ENCODE results near the gene ATXN7L1. TPM values are rescaled to one million over a fixed set of nuclear protein-coding genes. Genes with fewer than 3 reads are reported as not detected.

Gene ATXN7L1
- total RNA-seq, 4 donors from 2014 or later = 8.0 to 14.1 (median 10.6) TPM

DNA sequence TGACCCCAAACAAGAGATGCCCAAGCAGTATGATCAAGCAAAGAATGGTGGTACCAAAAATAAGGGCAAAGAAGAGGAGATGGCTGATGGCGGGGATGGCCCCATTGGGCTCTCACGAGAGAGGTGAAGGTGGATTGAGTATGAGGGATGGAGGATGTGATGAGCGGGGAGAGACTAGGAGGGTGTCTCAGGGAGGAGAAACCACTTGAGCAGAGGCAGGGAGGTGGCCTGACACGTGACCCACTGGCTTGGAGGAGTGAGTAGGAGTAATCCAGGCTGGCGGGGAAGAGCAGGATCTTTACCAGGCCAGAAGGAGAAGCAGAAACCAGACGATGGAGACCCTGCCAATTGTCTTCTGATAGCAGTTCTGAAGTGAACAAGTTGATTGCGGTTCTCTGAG lies 33.3 kb upstream of the ATXN7L1 start:
- no peak for DNase-seq
- WGBS, 2 donors = 91 to 92% methylated on average over 7 of the region's 7 CpGs
- no peak overlapping the region for H3K27ac ChIP-seq
- H3K27me3 ChIP-seq = no peaks in the 10 kb centered on the region
- TF ChIP-seq, protein P1, sequence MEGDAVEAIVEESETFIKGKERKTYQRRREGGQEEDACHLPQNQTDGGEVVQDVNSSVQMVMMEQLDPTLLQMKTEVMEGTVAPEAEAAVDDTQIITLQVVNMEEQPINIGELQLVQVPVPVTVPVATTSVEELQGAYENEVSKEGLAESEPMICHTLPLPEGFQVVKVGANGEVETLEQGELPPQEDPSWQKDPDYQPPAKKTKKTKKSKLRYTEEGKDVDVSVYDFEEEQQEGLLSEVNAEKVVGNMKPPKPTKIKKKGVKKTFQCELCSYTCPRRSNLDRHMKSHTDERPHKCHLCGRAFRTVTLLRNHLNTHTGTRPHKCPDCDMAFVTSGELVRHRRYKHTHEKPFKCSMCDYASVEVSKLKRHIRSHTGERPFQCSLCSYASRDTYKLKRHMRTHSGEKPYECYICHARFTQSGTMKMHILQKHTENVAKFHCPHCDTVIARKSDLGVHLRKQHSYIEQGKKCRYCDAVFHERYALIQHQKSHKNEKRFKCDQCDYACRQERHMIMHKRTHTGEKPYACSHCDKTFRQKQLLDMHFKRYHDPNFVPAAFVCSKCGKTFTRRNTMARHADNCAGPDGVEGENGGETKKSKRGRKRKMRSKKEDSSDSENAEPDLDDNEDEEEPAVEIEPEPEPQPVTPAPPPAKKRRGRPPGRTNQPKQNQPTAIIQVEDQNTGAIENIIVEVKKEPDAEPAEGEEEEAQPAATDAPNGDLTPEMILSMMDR (IDR thresholded peaks at IDR 0.05) = no peak
- no peak for TF ChIP-seq POLR2A (IDR thresholded peaks at IDR 0.05)
- H3K9me3 ChIP-seq = no peaks in the 10 kb centered on the region
- no peaks in the 10 kb centered on the region for H3K4me1 ChIP-seq
- peaks cover 0 to 16% (median 0%) of the 10 kb centered on the region in 3 donors for H3K36me3 ChIP-seq
- intact Hi-C loops (cut with DNase I) = no loop called here
- no peak overlapping the region for H3K4me3 ChIP-seq

DNA sequence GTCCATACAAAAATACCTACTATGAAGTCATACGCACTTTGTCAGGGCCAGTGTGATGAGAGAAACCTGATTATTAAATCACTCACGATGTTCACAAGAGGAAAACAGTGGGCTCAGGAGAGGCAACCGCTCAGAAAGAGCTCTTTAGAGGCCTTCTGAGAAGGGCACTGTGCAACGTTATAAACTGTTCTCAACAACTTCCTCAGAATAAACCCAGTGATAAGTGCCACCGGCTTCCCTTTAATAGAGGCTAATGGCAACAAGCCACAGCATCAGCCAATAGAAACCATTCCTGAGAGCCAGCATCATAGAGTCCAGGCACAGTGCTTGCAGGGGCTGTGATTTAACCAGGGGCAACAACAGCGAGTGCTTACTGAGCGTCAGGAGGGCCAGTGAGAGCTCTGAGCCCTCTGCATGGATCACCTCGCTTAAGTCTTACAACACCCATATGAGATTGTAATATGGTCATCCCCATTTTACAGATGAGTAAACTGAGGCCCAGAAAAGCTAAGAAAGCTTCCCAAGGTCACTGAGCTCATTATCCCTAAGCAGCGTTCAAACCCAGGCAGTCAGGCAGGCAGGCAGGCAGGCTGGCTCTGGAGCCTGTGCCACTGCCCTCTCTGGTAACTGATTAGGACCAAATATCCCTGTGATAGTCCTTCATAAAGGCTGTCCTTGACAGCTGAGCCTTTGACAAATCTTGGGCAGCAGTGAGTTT lies 30.9 kb upstream of the ATXN7L1 start:
- 72 to 80% methylated on average over 8 to 9 of the region's 9 CpGs for WGBS, 2 donors
- intact Hi-C loops (cut with DNase I) = no loop called here
- H3K4me3 ChIP-seq = no peak overlapping the region
- no peaks in the 10 kb centered on the region for H3K4me1 ChIP-seq
- no peaks in the 10 kb centered on the region for H3K9me3 ChIP-seq
- H3K27ac ChIP-seq = no peak overlapping the region
- no peaks in the 10 kb centered on the region for H3K27me3 ChIP-seq
- H3K36me3 ChIP-seq = peaks cover 0 to 12% (median 0%) of the 10 kb centered on the region in 3 donors
- no peak for DNase-seq
- TF ChIP-seq, protein P1 (IDR thresholded peaks at IDR 0.05) = no peak
- TF ChIP-seq POLR2A (IDR thresholded peaks at IDR 0.05) = no peak

DNA sequence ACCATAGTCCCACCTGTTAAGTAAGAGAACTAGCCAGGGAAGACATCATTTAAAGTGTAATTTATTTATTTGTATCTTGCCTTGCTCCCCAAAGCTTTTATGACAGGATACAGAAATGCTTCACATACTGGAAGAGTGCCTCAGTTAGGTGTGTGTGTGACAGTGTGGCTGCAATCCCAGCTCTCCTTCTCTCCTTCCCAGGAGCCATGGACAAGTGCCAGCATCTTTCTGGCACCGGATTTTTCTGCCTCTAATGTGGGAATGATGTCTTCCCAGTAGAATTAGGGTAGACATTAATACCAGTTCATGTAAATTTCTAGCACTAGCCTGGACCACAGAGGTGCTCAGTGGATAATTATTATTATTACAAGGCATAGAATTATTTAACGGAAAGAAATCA lies 30.3 kb upstream of the ATXN7L1 start:
- Histone ChIP-seq H3K4me3 (no peak overlapping the region), H3K9me3 (no peaks in the 10 kb centered on the region), H3K4me1 (no peaks in the 10 kb centered on the region), H3K27me3 (no peaks in the 10 kb centered on the region), H3K36me3 (peaks cover 0 to 7% (median 0%) of the 10 kb centered on the region in 3 donors), H3K27ac (no peak overlapping the region)
- TF ChIP-seq, protein P1 (IDR thresholded peaks at IDR 0.05) = no peak
- no peak for TF ChIP-seq POLR2A (IDR thresholded peaks at IDR 0.05)
- intact Hi-C loops (cut with DNase I) = no loop called here
- 19 to 41% methylated on average over 2 of the region's 2 CpGs for WGBS, 2 donors
- DNase-seq = no peak

DNA sequence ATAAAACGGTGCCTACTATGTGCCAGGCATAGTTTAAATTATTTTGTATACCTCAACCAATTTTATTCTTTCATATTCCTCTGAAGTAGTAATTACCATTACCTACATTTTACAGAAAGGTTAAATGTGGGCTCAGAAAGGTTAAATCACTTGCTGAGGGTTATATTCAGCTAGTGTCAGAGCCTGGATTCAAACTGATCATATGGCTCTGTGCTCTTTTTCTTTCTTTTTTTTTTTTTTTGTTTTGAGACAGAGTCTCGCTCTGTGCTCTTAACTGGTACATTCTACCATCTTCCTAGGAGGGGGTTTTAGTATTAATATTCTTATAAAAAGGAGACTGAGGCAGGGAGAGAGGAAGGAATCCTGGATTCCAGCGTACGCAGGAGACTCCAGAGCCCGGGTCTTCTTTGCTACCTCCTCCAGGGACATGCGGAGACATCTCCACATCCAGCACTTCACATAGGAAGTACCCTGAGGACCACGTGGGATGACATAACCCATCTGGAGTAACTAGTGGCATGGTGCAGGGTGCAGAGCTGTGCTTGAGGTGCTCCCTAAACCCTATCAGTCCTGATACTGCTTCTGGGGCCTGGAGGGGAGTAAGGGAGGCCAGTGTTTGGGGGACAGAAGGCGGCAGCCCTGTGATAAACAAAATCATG lies 29.6 kb upstream of the ATXN7L1 start:
- H3K27ac ChIP-seq = no peak overlapping the region
- no peak overlapping the region for H3K4me3 ChIP-seq
- intact Hi-C loops (cut with DNase I) = no loop called here
- 73% methylated on average over 7 of the region's 8 CpGs for WGBS, 2 donors
- DNase-seq = no peak
- no peaks in the 10 kb centered on the region for H3K27me3 ChIP-seq
- no peaks in the 10 kb centered on the region for H3K9me3 ChIP-seq
- H3K4me1 ChIP-seq = no peaks in the 10 kb centered on the region
- H3K36me3 ChIP-seq = peaks cover 0 to under 1% (median 0%) of the 10 kb centered on the region in 3 donors
- no peak for TF ChIP-seq POLR2A (IDR thresholded peaks at IDR 0.05)
- TF ChIP-seq, protein P1 (IDR thresholded peaks at IDR 0.05) = no peak

DNA sequence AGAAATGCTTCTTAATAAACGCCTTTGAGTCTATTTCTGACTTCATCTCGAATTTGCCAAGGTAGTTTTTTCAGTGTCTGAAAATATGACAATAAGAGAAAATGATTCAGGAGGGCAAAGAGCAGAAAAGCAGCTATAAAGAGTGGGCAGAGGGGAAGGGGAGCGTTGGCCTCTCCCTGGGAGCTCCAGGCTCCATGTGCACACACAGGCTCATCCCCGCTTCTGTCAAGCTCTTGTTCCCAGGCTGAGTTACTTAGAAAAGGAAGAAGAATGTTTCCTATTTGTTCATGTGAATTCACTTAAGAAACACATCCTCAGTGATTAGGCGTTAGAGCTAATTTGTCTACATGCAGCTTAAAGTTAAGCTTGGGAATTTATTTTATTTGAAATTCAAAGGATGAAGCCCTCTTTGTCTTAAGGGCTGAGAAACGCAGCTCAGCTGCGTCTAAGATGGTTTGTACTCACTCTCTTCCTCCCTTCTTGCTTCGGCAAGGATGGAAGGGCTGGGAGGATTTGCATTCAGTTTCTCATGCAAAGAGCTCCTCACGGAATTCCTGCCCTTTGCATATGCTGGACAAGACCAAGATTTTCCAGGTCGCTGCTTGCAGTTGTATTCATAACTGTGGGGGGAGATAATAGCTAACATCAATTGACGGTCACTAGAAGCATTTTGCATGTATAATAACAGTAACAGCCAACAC lies 29.0 kb upstream of the ATXN7L1 start:
- Histone ChIP-seq H3K27me3 (no peaks in the 10 kb centered on the region), H3K4me1 (no peaks in the 10 kb centered on the region), H3K36me3 (no peaks in the 10 kb centered on the region), H3K4me3 (no peak overlapping the region), H3K27ac (no peak overlapping the region), H3K9me3 (no peaks in the 10 kb centered on the region)
- no peak for DNase-seq
- TF ChIP-seq POLR2A (IDR thresholded peaks at IDR 0.05) = no peak
- TF ChIP-seq, protein P1 (IDR thresholded peaks at IDR 0.05) = no peak
- intact Hi-C loops (cut with DNase I) = no loop called here
- WGBS, 2 donors = 81 to 86% methylated on average over 9 to 11 of the region's 11 CpGs

Measured in esophagus squamous epithelium (tissue), 5 donors.